Activated CD8-positive, alpha-beta T cell treated with anti-CD3 and anti-CD28 coated beads for 36 hours (primary cell): ENCODE data around the gene MPPED1. TPM values are rescaled to one million over a fixed set of nuclear protein-coding genes. Genes with fewer than 3 reads are reported as not detected.

Source experiments
- ATAC-seq: fragments of 200-7000 bp; cut with Tn5 transposase; one replicate; pipeline ENCODE4 v1.10.0; 2021; ENCODE audit warnings: mild to moderate bottlenecking, moderate library complexity
- CTCF ChIA-PET: fragments of 350-600 bp; sonication (Branson Sonifier 250); formaldehyde crosslinking; loops from one replicate; lab custom pipeline; 2021; ENCODE audit warnings: antibody characterized with exemption; lab: Charles Lee
- POLR2A ChIA-PET: fragments of 350-600 bp; sonication (Branson Sonifier 250); formaldehyde crosslinking; loops from one replicate; lab custom pipeline; 2021; ENCODE audit warnings: antibody characterized with exemption; lab: Charles Lee
- DNase-seq: peaks from one replicate; pipeline ENCODE4 v3.0.0-alpha.2; 2020
- H3K27ac Mint-ChIP-seq: one replicate; pipeline ENCODE4 v1.8.0; 2021; ENCODE audit warnings: mild to moderate bottlenecking, mixed read lengths
- H3K27me3 Mint-ChIP-seq: one replicate; pipeline ENCODE4 v1.8.0; 2021; ENCODE audit warnings: mixed read lengths
- H3K36me3 Mint-ChIP-seq: one replicate; pipeline ENCODE4 v1.8.0; 2021; ENCODE audit warnings: low read depth, mixed read lengths
- H3K4me1 Mint-ChIP-seq: one replicate; pipeline ENCODE4 v1.8.0; 2021; ENCODE audit warnings: low read depth, mixed read lengths
- H3K4me3 Mint-ChIP-seq: one replicate; pipeline ENCODE4 v1.8.0; 2021; ENCODE audit warnings: mild to moderate bottlenecking, moderate library complexity, mixed read lengths
- H3K9me3 Mint-ChIP-seq: one replicate; pipeline ENCODE4 v1.8.0; 2021; ENCODE audit warnings: mixed read lengths
- intact Hi-C: fragments of 100-400 bp; cut with micrococcal nuclease; formaldehyde crosslinking; loops from one replicate; pipeline ENCODE4 v1.10.0; 2022
- total RNA-seq, 2 experiments: library from RNA; stranded (reverse); gene quantifications; one replicate each; pipeline ENCODE4 v1.2.3, GENCODE V29; 2021
- TF ChIP-seq, protein P1 (sequence below): fragments of 200-600 bp; IDR thresholded peaks from one replicate; pipeline ENCODE4 v1.8.0; 2022; ENCODE audit warnings: antibody characterized with exemption, mild to moderate bottlenecking

Gene MPPED1
- total RNA-seq, 2 experiments from 2014 or later, result not detected

DNA sequence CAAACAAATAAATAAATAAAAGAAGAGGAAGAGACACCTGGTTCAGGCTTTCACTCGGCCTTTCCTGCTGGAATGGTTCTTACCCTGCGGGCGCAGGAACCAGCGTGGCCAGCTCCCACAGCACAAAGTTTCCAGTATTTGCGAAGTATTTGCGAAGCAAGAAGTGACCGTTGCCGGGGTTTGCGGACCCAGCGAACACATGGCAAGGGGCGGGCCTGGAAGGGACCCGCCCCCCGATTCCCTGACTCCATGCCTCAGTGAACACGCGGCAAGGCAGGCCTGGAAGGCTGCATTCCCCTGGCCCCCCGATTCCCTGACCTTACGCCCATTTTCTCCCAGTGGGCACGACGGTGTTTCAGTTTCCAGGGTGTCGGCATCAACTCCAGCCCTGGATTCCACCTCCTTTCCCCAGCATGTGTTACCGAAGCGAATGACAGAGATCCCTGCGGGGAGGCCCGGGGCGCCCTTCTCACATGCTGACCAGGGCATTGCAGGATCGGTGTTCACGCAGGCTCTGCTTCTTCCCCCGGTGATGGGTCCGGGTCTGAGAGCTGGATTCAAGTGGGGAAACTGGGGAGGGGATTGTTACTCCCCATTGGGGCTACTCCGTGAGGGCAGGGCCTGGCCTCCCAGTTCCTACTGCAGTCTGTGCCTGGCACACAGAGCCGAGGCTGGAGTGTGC, 102.8 kb downstream of the MPPED1 start:
- Mint-ChIP-seq H3K4me3 (no peak overlapping the region), H3K4me1 (no peaks in the 10 kb centered on the region), H3K27ac (no peak overlapping the region), H3K27me3 (no peaks in the 10 kb centered on the region), H3K36me3 (no peaks in the 10 kb centered on the region), H3K9me3 (no peaks in the 10 kb centered on the region)
- no peak for DNase-seq
- TF ChIP-seq, protein P1, sequence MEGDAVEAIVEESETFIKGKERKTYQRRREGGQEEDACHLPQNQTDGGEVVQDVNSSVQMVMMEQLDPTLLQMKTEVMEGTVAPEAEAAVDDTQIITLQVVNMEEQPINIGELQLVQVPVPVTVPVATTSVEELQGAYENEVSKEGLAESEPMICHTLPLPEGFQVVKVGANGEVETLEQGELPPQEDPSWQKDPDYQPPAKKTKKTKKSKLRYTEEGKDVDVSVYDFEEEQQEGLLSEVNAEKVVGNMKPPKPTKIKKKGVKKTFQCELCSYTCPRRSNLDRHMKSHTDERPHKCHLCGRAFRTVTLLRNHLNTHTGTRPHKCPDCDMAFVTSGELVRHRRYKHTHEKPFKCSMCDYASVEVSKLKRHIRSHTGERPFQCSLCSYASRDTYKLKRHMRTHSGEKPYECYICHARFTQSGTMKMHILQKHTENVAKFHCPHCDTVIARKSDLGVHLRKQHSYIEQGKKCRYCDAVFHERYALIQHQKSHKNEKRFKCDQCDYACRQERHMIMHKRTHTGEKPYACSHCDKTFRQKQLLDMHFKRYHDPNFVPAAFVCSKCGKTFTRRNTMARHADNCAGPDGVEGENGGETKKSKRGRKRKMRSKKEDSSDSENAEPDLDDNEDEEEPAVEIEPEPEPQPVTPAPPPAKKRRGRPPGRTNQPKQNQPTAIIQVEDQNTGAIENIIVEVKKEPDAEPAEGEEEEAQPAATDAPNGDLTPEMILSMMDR, result no peak
- intact Hi-C loops, result no loop called here
- ChIA-PET CTCF (no interaction called here), POLR2A (no interaction called here)
- ATAC-seq, result no peak

DNA sequence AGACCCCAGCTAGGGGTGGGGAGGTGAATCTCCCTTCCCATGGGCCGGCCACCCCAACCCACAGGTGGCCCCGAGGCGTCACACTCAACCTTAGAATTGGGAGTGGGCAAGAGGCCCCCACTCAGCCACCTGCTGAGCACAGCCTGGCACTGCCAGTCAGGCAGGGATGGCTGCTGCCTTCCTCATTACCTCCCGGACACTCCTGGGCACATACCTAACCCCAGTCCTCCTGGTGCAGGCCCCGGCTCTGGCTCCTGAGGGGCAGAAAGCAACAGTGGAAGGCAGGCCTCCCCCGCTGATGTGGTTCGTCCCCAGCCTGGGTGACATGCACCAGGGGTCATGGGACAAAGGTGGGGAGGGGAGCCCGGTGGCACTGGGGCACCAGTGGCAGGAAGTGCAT, 103.6 kb downstream of the MPPED1 start:
- ChIA-PET CTCF (no interaction called here), POLR2A (no interaction called here)
- Mint-ChIP-seq H3K27me3 (no peaks in the 10 kb centered on the region), H3K4me1 (peaks cover 2% of the 10 kb centered on the region), H3K27ac (no peak overlapping the region), H3K9me3 (no peaks in the 10 kb centered on the region), H3K36me3 (no peaks in the 10 kb centered on the region), H3K4me3 (no peak overlapping the region)
- TF ChIP-seq, protein P1, result no peak
- intact Hi-C loops, result no loop called here
- ATAC-seq, result no peak
- DNase-seq, result no peak

DNA sequence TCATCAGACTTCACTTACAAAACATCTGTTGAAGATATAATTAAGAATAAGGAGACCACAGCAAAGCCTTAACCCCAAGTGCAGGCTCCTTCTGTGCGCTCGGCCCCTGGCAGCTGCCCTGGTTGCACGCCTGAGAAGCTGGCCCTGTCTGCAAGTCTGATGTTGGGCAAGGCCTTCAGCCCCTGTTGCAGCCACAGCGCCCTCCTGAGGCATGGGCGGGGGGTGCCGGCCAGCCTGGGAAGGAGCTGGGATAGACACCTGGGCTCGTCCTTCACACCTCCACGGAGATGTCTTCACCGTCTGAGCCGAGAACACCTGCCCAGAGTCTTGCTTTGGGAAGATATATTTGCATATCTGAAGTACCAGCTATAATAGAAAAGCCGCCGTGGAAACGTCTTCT, 104.1 kb downstream of the MPPED1 start:
- TF ChIP-seq, protein P1, result no peak
- H3K4me1 Mint-ChIP-seq, result peaks cover 7% of the 10 kb centered on the region
- ATAC-seq (no peak), DNase-seq (no peak)
- no peaks in the 10 kb centered on the region for H3K36me3 Mint-ChIP-seq
- H3K9me3 Mint-ChIP-seq, result no peaks in the 10 kb centered on the region
- intact Hi-C loops, result no loop called here
- ChIA-PET CTCF (no interaction called here), POLR2A (no interaction called here)
- H3K4me3 Mint-ChIP-seq, result no peak overlapping the region
- H3K27ac Mint-ChIP-seq, result no peak overlapping the region
- no peaks in the 10 kb centered on the region for H3K27me3 Mint-ChIP-seq

DNA sequence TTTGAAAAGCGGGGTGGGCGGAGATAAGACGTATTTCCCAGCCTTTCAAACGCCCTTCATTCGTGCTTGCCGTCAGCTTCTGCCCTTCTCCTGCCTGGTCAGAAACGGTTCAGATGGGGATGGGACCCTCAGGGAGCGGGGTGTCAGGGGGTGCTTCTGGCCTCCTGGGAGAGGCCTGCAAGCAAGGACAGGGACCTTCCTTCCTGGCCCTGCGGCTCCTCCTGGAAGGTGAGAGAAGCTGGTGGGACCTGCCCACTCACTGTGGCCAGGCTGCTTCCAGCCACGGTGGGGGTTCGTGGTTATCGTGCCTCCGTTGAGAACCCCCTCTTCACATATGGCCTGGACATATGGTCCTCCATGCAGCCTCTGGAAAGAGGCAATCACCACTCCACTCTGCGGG, 104.6 kb downstream of the MPPED1 start:
- Mint-ChIP-seq H3K27ac (no peak overlapping the region), H3K4me1 (peaks cover 10% of the 10 kb centered on the region), H3K36me3 (no peaks in the 10 kb centered on the region), H3K27me3 (no peaks in the 10 kb centered on the region), H3K9me3 (no peaks in the 10 kb centered on the region), H3K4me3 (no peak overlapping the region)
- ChIA-PET CTCF (no interaction called here), POLR2A (no interaction called here)
- intact Hi-C loops, result no loop called here
- ATAC-seq (no peak), DNase-seq (no peak)
- TF ChIP-seq, protein P1, result no peak

DNA sequence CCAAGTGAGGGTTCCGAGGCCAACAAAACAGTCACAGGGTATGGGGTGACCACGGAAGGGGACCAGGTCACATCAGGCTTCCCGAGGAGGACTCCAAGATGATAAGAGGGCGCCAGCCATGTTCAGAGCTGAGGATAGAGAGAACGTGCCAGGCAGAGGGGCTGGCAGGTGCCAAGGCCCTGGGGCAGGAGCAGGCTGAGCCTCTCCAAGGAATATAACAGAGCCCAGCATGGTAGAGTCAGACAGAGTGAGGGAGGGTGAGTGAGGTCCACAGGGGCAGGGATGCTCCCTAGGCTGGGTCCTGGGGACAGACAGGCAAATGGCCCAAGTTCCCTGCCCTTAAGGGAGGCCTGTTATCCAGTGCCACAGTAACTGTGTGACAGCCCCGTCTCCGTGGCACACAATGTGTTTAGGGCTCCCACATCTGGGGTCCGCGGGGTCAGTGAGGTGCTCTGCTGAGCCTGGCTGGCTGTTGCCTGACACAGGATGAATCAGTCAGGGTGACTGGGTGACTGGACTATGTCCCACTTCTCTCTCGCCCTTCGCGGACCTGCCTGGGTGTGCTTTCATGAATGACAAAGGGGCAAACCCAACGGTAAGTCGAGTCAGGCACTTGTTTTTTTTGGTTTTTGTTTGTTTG, 105.3 kb downstream of the MPPED1 start:
- POLR2A ChIA-PET, result no interaction called here
- no peak overlapping the region for H3K27ac Mint-ChIP-seq
- no peaks in the 10 kb centered on the region for H3K9me3 Mint-ChIP-seq
- no peak overlapping the region for H3K4me3 Mint-ChIP-seq
- H3K36me3 Mint-ChIP-seq, result no peaks in the 10 kb centered on the region
- CTCF ChIA-PET, result no interaction called here
- no peaks in the 10 kb centered on the region for H3K27me3 Mint-ChIP-seq
- H3K4me1 Mint-ChIP-seq, result peaks cover 10% of the 10 kb centered on the region
- DNase-seq (no peak), ATAC-seq (no peak)
- TF ChIP-seq, protein P1, result no peak
- intact Hi-C loops, result no loop called here
